Measurements from ENCODE around the gene BAIAP2L2. TPM values are rescaled to one million over a fixed set of nuclear protein-coding genes. Genes with fewer than 3 reads are reported as not detected.
A peak's percentile ranks its signal among the peaks of the same experiment; 100 is the strongest.

Gene BAIAP2L2
- total and polyA plus RNA-seq, 3 experiments from 2014 or later: 0.53 to 0.58 TPM; not detected in 1

- ChIA-PET CTCF (interaction anchor here (1.5 kb wide), 1 partner anchor 23 kb away, joined by 3 read pairs; no protein-coding TSS in a partner anchor), POLR2A (no interaction called here)
- Mint-ChIP-seq H3K27ac (no peak overlapping the region), H3K4me3 (no peak overlapping the region), H3K4me1 (no peaks in the 10 kb centered on the region), H3K27me3 (peaks cover 2 to 8% of the 10 kb centered on the region in 2 donors), H3K36me3 (peaks cover 0 to 41% (median 3%) of the 10 kb centered on the region in 3 donors), H3K9me3 (no peaks in the 10 kb centered on the region)
- Histone ChIP-seq H3K9me3 (ENCODE audit: low read length) (no peaks in the 10 kb centered on the region), H3K27ac (ENCODE audit: low read depth, low read length) (no peak overlapping the region), H3K4me1 (ENCODE audit: insufficient read depth, low read length) (no peaks in the 10 kb centered on the region), H3K36me3 (ENCODE audit: insufficient read depth, low read length) (peaks cover 5% of the 10 kb centered on the region), H3K27me3 (ENCODE audit: insufficient read depth, low read length, poor library complexity, severe bottlenecking) (no peaks in the 10 kb centered on the region), H3K4me3 (ENCODE audit: low read length) (no peak overlapping the region)
- DNase-seq: no peak
Observed at GRCh38 chr22:38075105-38075825, 35.2 kb downstream of the BAIAP2L2 start.

GRCh38 chr22:38074181-38075104 lies 36.0 kb downstream of the BAIAP2L2 start:
- Mint-ChIP-seq H3K27me3 (peaks cover under 1 to 2% of the 10 kb centered on the region in 2 donors), H3K9me3 (no peaks in the 10 kb centered on the region), H3K27ac (no peak overlapping the region), H3K36me3 (peaks cover 0 to 49% (median 6%) of the 10 kb centered on the region in 3 donors), H3K4me1 (no peaks in the 10 kb centered on the region), H3K4me3 (no peak overlapping the region)
- Histone ChIP-seq H3K4me3 (ENCODE audit: low read length) (no peak overlapping the region), H3K9me3 (ENCODE audit: low read length) (no peaks in the 10 kb centered on the region), H3K27ac (ENCODE audit: low read depth, low read length) (no peak overlapping the region), H3K4me1 (ENCODE audit: insufficient read depth, low read length) (no peaks in the 10 kb centered on the region), H3K27me3 (ENCODE audit: insufficient read depth, low read length, poor library complexity, severe bottlenecking) (no peaks in the 10 kb centered on the region), H3K36me3 (ENCODE audit: insufficient read depth, low read length) (peaks cover 5% of the 10 kb centered on the region)
- ChIA-PET POLR2A (no interaction called here), CTCF (interaction anchor here (1.5 kb wide), 1 partner anchor 22 kb away, joined by 3 read pairs; no protein-coding TSS in a partner anchor)
- DNase-seq: no peak

GRCh38 chr22:38073150-38074130 lies 37.0 kb downstream of the BAIAP2L2 start:
- Histone ChIP-seq H3K27me3 (ENCODE audit: insufficient read depth, low read length, poor library complexity, severe bottlenecking) (no peaks in the 10 kb centered on the region), H3K36me3 (ENCODE audit: insufficient read depth, low read length) (peaks cover 6% of the 10 kb centered on the region), H3K27ac (ENCODE audit: low read depth, low read length) (no peak overlapping the region), H3K4me1 (ENCODE audit: insufficient read depth, low read length) (no peaks in the 10 kb centered on the region), H3K4me3 (ENCODE audit: low read length) (no peak overlapping the region), H3K9me3 (ENCODE audit: low read length) (no peaks in the 10 kb centered on the region)
- no peaks in the 10 kb centered on the region for H3K4me1 Mint-ChIP-seq
- CTCF ChIA-PET: interaction anchor here (1.5 kb wide), 1 partner anchor 21 kb away, joined by 3 read pairs; no protein-coding TSS in a partner anchor
- H3K36me3 Mint-ChIP-seq: peaks cover 0 to 51% (median 6%) of the 10 kb centered on the region in 3 donors
- peaks cover 0 to 2% of the 10 kb centered on the region in 2 donors for H3K27me3 Mint-ChIP-seq
- no peak overlapping the region for H3K27ac Mint-ChIP-seq
- POLR2A ChIA-PET: no interaction called here
- no peak for DNase-seq
- H3K9me3 Mint-ChIP-seq: no peaks in the 10 kb centered on the region
- no peak overlapping the region for H3K4me3 Mint-ChIP-seq

GRCh38 chr22:38072322-38073149 lies 37.9 kb downstream of the BAIAP2L2 start:
- Mint-ChIP-seq H3K27ac (peak overlapping the region in 1 of 8 donors; percentile 15), H3K27me3 (no peaks in the 10 kb centered on the region), H3K4me1 (no peaks in the 10 kb centered on the region), H3K9me3 (no peaks in the 10 kb centered on the region), H3K4me3 (no peak overlapping the region), H3K36me3 (peaks cover 4 to 60% (median 6%) of the 10 kb centered on the region in 3 donors)
- CTCF ChIA-PET: interaction anchor here (1.3 kb wide), 1 partner anchor 20 kb away, joined by 6 read pairs; no protein-coding TSS in a partner anchor
- Histone ChIP-seq H3K9me3 (ENCODE audit: low read length) (no peaks in the 10 kb centered on the region), H3K36me3 (ENCODE audit: insufficient read depth, low read length) (peaks cover 11% of the 10 kb centered on the region), H3K27me3 (ENCODE audit: insufficient read depth, low read length, poor library complexity, severe bottlenecking) (no peaks in the 10 kb centered on the region), H3K27ac (ENCODE audit: low read depth, low read length) (no peak overlapping the region), H3K4me1 (ENCODE audit: insufficient read depth, low read length) (no peaks in the 10 kb centered on the region), H3K4me3 (ENCODE audit: low read length) (no peak overlapping the region)
- DNase-seq: no peak
- POLR2A ChIA-PET: no interaction called here

GRCh38 chr22:38071421-38072321 lies 38.8 kb downstream of the BAIAP2L2 start:
- H3K27me3 ChIP-seq (ENCODE audit: insufficient read depth, low read length, poor library complexity, severe bottlenecking): no peaks in the 10 kb centered on the region
- H3K4me3 Mint-ChIP-seq: no peak overlapping the region
- H3K9me3 Mint-ChIP-seq: no peaks in the 10 kb centered on the region
- DNase-seq: no peak
- no peak overlapping the region for H3K27ac ChIP-seq (ENCODE audit: low read depth, low read length)
- CTCF ChIA-PET: interaction anchor here (1.3 kb wide), 1 partner anchor 19 kb away, joined by 6 read pairs; no protein-coding TSS in a partner anchor
- peaks cover 4 to 66% (median 6%) of the 10 kb centered on the region in 3 donors for H3K36me3 Mint-ChIP-seq
- peak overlapping the region in 1 of 8 donors; percentile 15 for H3K27ac Mint-ChIP-seq
- H3K27me3 Mint-ChIP-seq: no peaks in the 10 kb centered on the region
- H3K9me3 ChIP-seq (ENCODE audit: low read length): no peaks in the 10 kb centered on the region
- H3K4me1 Mint-ChIP-seq: no peaks in the 10 kb centered on the region
- no peak overlapping the region for H3K4me3 ChIP-seq (ENCODE audit: low read length)
- peaks cover 11% of the 10 kb centered on the region for H3K36me3 ChIP-seq (ENCODE audit: insufficient read depth, low read length)
- POLR2A ChIA-PET: no interaction called here
- H3K4me1 ChIP-seq (ENCODE audit: insufficient read depth, low read length): no peaks in the 10 kb centered on the region

GRCh38 chr22:38070250-38070921 lies 40.1 kb downstream of the BAIAP2L2 start:
- H3K4me1 Mint-ChIP-seq: no peaks in the 10 kb centered on the region
- H3K9me3 ChIP-seq (ENCODE audit: low read length): no peaks in the 10 kb centered on the region
- H3K36me3 Mint-ChIP-seq: peaks cover 8 to 76% (median 8%) of the 10 kb centered on the region in 3 donors
- no peak overlapping the region for H3K4me3 Mint-ChIP-seq
- H3K27me3 ChIP-seq (ENCODE audit: insufficient read depth, low read length, poor library complexity, severe bottlenecking): no peaks in the 10 kb centered on the region
- POLR2A ChIA-PET: interaction anchor here (0.6 kb wide), 1 partner anchor 359 kb away, joined by 4 read pairs; no protein-coding TSS in a partner anchor
- no peak overlapping the region for H3K27ac ChIP-seq (ENCODE audit: low read depth, low read length)
- DNase-seq: no peak
- peaks cover 11% of the 10 kb centered on the region for H3K36me3 ChIP-seq (ENCODE audit: insufficient read depth, low read length)
- no peaks in the 10 kb centered on the region for H3K9me3 Mint-ChIP-seq
- no peaks in the 10 kb centered on the region for H3K27me3 Mint-ChIP-seq
- H3K4me1 ChIP-seq (ENCODE audit: insufficient read depth, low read length): no peaks in the 10 kb centered on the region
- CTCF ChIA-PET: interaction anchor here (1.2 to 2.9 kb wide), 2 partner anchors 13 to 18 kb away, joined by 3 to 13 read pairs; partner anchors contain the start of gene PICK1
- no peak overlapping the region for H3K4me3 ChIP-seq (ENCODE audit: low read length)
- H3K27ac Mint-ChIP-seq: no peak overlapping the region
